IMR-90 (cell line): Measurements from ENCODE around the gene FXR2. TPM values are rescaled to one million over a fixed set of nuclear protein-coding genes. Genes with fewer than 3 reads are reported as not detected.

Experiments
- ATAC-seq: fragments of 200-7000 bp; cut with Tn5 transposase; 2 replicates; pipeline ENCODE4 v1.9.1; 2020; ENCODE audit warnings: low read depth, mild to moderate bottlenecking, moderate library complexity
- BruUV-seq: library from RNA; stranded (reverse); fragments of 400-500 nt; replicated peaks from 2 replicates; lab custom pipeline; 2021; lab: Mats Ljungman, UMichigan
- CTCF ChIA-PET: fragments of 300-600 bp; formaldehyde crosslinking; extraction: SDS; loops from one replicate; lab custom pipeline; 2021; ENCODE audit warnings: antibody characterized with exemption; lab: Yijun Ruan, JAX
- POLR2A ChIA-PET: fragments of 300-600 bp; sonication (Branson Sonifier 250); formaldehyde crosslinking; loops from one replicate; lab custom pipeline; 2022; ENCODE audit warnings: antibody characterized with exemption; ENCODE audit not compliant: unreplicated experiment; lab: Charles Lee
- DNase-seq: peaks from one replicate; pipeline ENCODE4 v3.0.0; 2013
- H2AFZ ChIP-seq: replicated peaks from 2 replicates; pipeline ENCODE3; 2013; ENCODE audit warnings: low read length, mild to moderate bottlenecking; ENCODE audit not compliant: poor library complexity
- H2AK5ac ChIP-seq: 2 replicates; pipeline ENCODE4 v1.6.1; 2013; ENCODE audit warnings: low read depth, low read length, inconsistent platforms
- H2AK9ac ChIP-seq: replicated peaks from 2 replicates; pipeline ENCODE3; 2013; ENCODE audit warnings: mild to moderate bottlenecking, low read depth, low read length, moderate library complexity; ENCODE audit not compliant: poor library complexity
- H2BK120ac ChIP-seq: 2 replicates; pipeline ENCODE4 v1.6.1; 2013; ENCODE audit warnings: low read depth, low read length, inconsistent platforms
- H2BK15ac ChIP-seq: 3 replicates; pipeline ENCODE4 v1.6.1; 2013; ENCODE audit warnings: low read depth, low read length, inconsistent platforms
- H2BK20ac ChIP-seq: 2 replicates; pipeline ENCODE4 v1.6.1; 2013; ENCODE audit warnings: low read depth, mild to moderate bottlenecking, inconsistent platforms, low read length, moderate library complexity
- H2BK5ac ChIP-seq: 2 replicates; pipeline ENCODE4 v1.6.1; 2013; ENCODE audit warnings: mild to moderate bottlenecking, low read depth, low read length, inconsistent platforms; ENCODE audit not compliant: poor library complexity, severe bottlenecking
- H3K14ac ChIP-seq: replicated peaks from 2 replicates; pipeline ENCODE4 v1.6.1; 2013; ENCODE audit warnings: low read depth, low read length, inconsistent platforms
- H3K18ac ChIP-seq: 2 replicates; pipeline ENCODE4 v1.6.1; 2013; ENCODE audit warnings: low read depth, low read length, control low read depth
- H3K23ac ChIP-seq: 2 replicates; pipeline ENCODE4 v1.6.1; 2013; ENCODE audit warnings: low read depth, low read length, inconsistent platforms
- H3K27ac ChIP-seq: 2 replicates; pipeline ENCODE4 v1.5.1; 2013; ENCODE audit warnings: mild to moderate bottlenecking, control low read depth, low read length; ENCODE audit not compliant: insufficient read depth
- H3K27me3 ChIP-seq: 2 replicates; pipeline ENCODE4 v1.6.1; 2013; ENCODE audit warnings: low read length; ENCODE audit not compliant: control insufficient read depth, insufficient read depth
- H3K36me3 ChIP-seq: 2 replicates; pipeline ENCODE4 v1.6.1; 2013; ENCODE audit warnings: low read length, mixed read lengths; ENCODE audit not compliant: control insufficient read depth, insufficient read depth
- H3K4ac ChIP-seq: 2 replicates; pipeline ENCODE4 v1.6.1; 2013; ENCODE audit warnings: low read depth, low read length, inconsistent platforms
- H3K4me1 ChIP-seq: 2 replicates; pipeline ENCODE4 v1.6.1; 2013; ENCODE audit warnings: low read length, mixed read lengths; ENCODE audit not compliant: control insufficient read depth, insufficient read depth
- H3K4me2 ChIP-seq: 2 replicates; pipeline ENCODE4 v1.6.1; 2013; ENCODE audit warnings: low read depth, mild to moderate bottlenecking, control low read depth, low read length, moderate library complexity
- H3K4me3 ChIP-seq: 2 replicates; pipeline ENCODE4 v1.5.1; 2013; ENCODE audit warnings: low read depth, mild to moderate bottlenecking, control low read depth, low read length, moderate library complexity; ENCODE audit not compliant: insufficient read depth
- H3K56ac ChIP-seq: 2 replicates; pipeline ENCODE4 v1.6.1; 2013; ENCODE audit warnings: low read length, inconsistent platforms; ENCODE audit not compliant: insufficient read depth; ENCODE audit errors: extremely low read depth
- H3K79me1 ChIP-seq, 2 experiments: 2 replicates each; pipeline ENCODE4 v1.6.1; 2013; ENCODE audit warnings: low read length in 2 of 2, inconsistent platforms in 1 of 2, low read depth in 1 of 2
- H3K9ac ChIP-seq: 2 replicates; pipeline ENCODE4 v1.6.1; 2013; ENCODE audit warnings: low read depth, low read length, control low read depth
- H3K9me1 ChIP-seq: 2 replicates; pipeline ENCODE4 v1.6.1; 2013; ENCODE audit warnings: low read length, inconsistent platforms; ENCODE audit not compliant: insufficient read depth
- H3K9me3 ChIP-seq: 2 replicates; pipeline ENCODE4 v1.6.1; 2013; ENCODE audit warnings: low read length; ENCODE audit not compliant: control insufficient read depth, insufficient read depth
- H4K20me1 ChIP-seq: 2 replicates; pipeline ENCODE4 v1.6.1; 2013; ENCODE audit warnings: low read length, inconsistent platforms; ENCODE audit not compliant: insufficient read depth
- H4K5ac ChIP-seq: 2 replicates; pipeline ENCODE4 v1.6.1; 2013; ENCODE audit warnings: mild to moderate bottlenecking, low read depth, low read length, control low read depth
- H4K8ac ChIP-seq, 2 experiments: 2 replicates each; pipeline ENCODE4 v1.6.1; 2013; ENCODE audit warnings: low read depth in 2 of 2, low read length in 2 of 2, control low read depth in 1 of 2, inconsistent platforms in 1 of 2
- H4K91ac ChIP-seq: 2 replicates; pipeline ENCODE4 v1.6.1; 2013; ENCODE audit warnings: low read depth, low read length, inconsistent platforms; ENCODE audit not compliant: insufficient read depth
- CEBPB ChIP-seq: IDR thresholded peaks from 2 replicates; pipeline ENCODE4 v1.6.1; 2012; ENCODE audit warnings: low read depth, low read length, improper control_type of control experiment
- CTCF ChIP-seq: conservative IDR thresholded peaks from 2 replicates; pipeline ENCODE4 v1.5.1; 2012; ENCODE audit warnings: mild to moderate bottlenecking, low read depth, low read length, improper control_type of control experiment
- MXI1 ChIP-seq: IDR thresholded peaks from 2 replicates; pipeline ENCODE4 v1.6.1; 2012; ENCODE audit warnings: low read depth, mild to moderate bottlenecking, low read length, moderate library complexity, borderline replicate concordance
- POLR2A ChIP-seq: IDR thresholded peaks from 2 replicates; pipeline ENCODE4 v1.6.1; 2012; ENCODE audit warnings: mild to moderate bottlenecking, low read depth, low read length
- RCOR1 ChIP-seq: IDR thresholded peaks from 2 replicates; pipeline ENCODE4 v1.6.1; 2012; ENCODE audit warnings: mild to moderate bottlenecking, low read length, improper control_type of control experiment; ENCODE audit not compliant: insufficient replicate concordance
- RFX5 ChIP-seq: IDR thresholded peaks from 2 replicates; pipeline ENCODE4 v1.8.0; 2012; ENCODE audit warnings: low read depth, mild to moderate bottlenecking, low read length, moderate library complexity
- USF2 ChIP-seq: fragments of 150-350 bp; IDR thresholded peaks from 2 replicates; pipeline ENCODE4 v1.6.1; 2017; ENCODE audit warnings: mild to moderate bottlenecking, antibody characterized with exemption, low read length, low read depth
- WGBS, 2 experiments: methylation state at CpG; one replicate each; pipeline versions ENCODE4 v1.1.5 to v1.1.7; 2013; ENCODE audit warnings: missing lambda C conversion rate in 2 of 2; ENCODE audit not compliant: insufficient read length in 1 of 2; ENCODE audit errors: extremely low coverage in 2 of 2; 5-methylcytosine and 5-hydroxymethylcytosine counted together
- dilution Hi-C: fragments of 300-500 bp; cut with HindIII; formaldehyde crosslinking; loops from one replicate; pipeline ENCODE4 v1.14.3; 2018; ENCODE audit warnings: low sequenced_read_pairs; ENCODE audit not compliant: unreplicated experiment
- in situ Hi-C: fragments of 300-500 bp; cut with MboI; formaldehyde crosslinking; loops from 3 replicates; pipeline ENCODE4 v1.14.3; 2019; ENCODE audit warnings: low sequenced_read_pairs, inconsistent platforms, mixed read lengths
- intact Hi-C: fragments of 100-400 bp; cut with micrococcal nuclease; formaldehyde crosslinking; loops from 2 replicates; pipeline ENCODE4 v1.10.0; 2022
- polyA plus RNA-seq, 3 experiments: library from polyadenylated mRNA; depleted of rRNA; stranded (reverse); fragments of >200 nt; gene quantifications; 2 replicates each; pipeline ENCODE4 v1.2.3, GENCODE V29; 2012; ENCODE audit warnings: low replicate concordance in 1 of 3
- total RNA-seq: library from RNA; depleted of rRNA; stranded (reverse); fragments of >200 nt; gene quantifications from 2 replicates; pipeline ENCODE4 v1.2.3, GENCODE V29; 2012

The FXR2 gene
- total and polyA plus RNA-seq, 2 of the 4 experiments (the other 2 are of a cell fraction), result 39.1 to 55.9 TPM

GRCh38 chr17:7550344-7550743 is 64.4 kb downstream of the FXR2 start:
- dilution Hi-C loops (no loop called here), in situ Hi-C loops (loop anchor here (5.0 to 10.0 kb wide), 2 partner anchors 38 to 196 kb away; partner anchors contain the start of genes KCTD11 and TMEM95), intact Hi-C loops (no loop called here)
- no peak overlapping the region for H2BK5ac ChIP-seq
- H2AK5ac ChIP-seq, result no peak overlapping the region; the same call in 1 of the 2 replicates
- H3K18ac ChIP-seq, result no peak overlapping the region
- H4K20me1 ChIP-seq, result no peaks in the 10 kb centered on the region
- no peak overlapping the region for H4K91ac ChIP-seq
- no peak overlapping the region for H2BK20ac ChIP-seq
- H3K4ac ChIP-seq, result no peak overlapping the region
- H2AK9ac ChIP-seq, result no peak overlapping the region
- no peak overlapping the region for H3K9ac ChIP-seq
- ChIA-PET POLR2A (interaction anchor here (0.7 kb wide), 1 partner anchor 8 kb away, joined by 5 read pairs; the partner anchor contains the start of gene TNFSF13), CTCF (interaction anchor here (0.6 to 1.8 kb wide), 2 partner anchors 10 to 36 kb away, joined by 3 to 8 read pairs; no protein-coding TSS in a partner anchor)
- peaks cover 4% of the 10 kb centered on the region; the same call in 1 of the 2 replicates for H3K36me3 ChIP-seq
- H3K23ac ChIP-seq, result no peak overlapping the region
- no peak overlapping the region for H3K4me2 ChIP-seq
- H2AFZ ChIP-seq, result no peak overlapping the region
- no peak overlapping the region for H2BK15ac ChIP-seq
- H3K27ac ChIP-seq, result no peak overlapping the region
- no peak for DNase-seq
- H3K79me1 ChIP-seq, result peaks cover 0 to 13% of the 10 kb centered on the region in 2 experiments; a peak in 2 of 4 replicates
- no peaks in the 10 kb centered on the region for H3K9me3 ChIP-seq
- H4K8ac ChIP-seq, result no peak overlapping the region
- H3K4me1 ChIP-seq, result peaks cover 8% of the 10 kb centered on the region
- TF ChIP-seq MXI1 (no peak), RCOR1 (no peak), POLR2A (no peak), CTCF (no peak), RFX5 (no peak), CEBPB (no peak), USF2 (no peak)
- H3K27me3 ChIP-seq, result no peaks in the 10 kb centered on the region
- no peak overlapping the region for H3K14ac ChIP-seq
- BruUV-seq, result no TSS peak
- peaks cover 5% of the 10 kb centered on the region; the same call in 1 of the 2 replicates for H3K9me1 ChIP-seq
- H2BK120ac ChIP-seq, result no peak overlapping the region
- ATAC-seq, result no peak
- H3K4me3 ChIP-seq, result no peak overlapping the region
- H4K5ac ChIP-seq, result no peak overlapping the region
- H3K56ac ChIP-seq, result no peak overlapping the region
- 80% methylated on average over 1 of the region's 6 CpGs; no CpG with 5 or more reads in 1 of the 2 experiments for WGBS, 2 experiments
